ENCODE data around the gene TNS1. TPM values are rescaled to one million over a fixed set of nuclear protein-coding genes. Genes with fewer than 3 reads are reported as not detected.

TNS1 gene
- total and polyA plus RNA-seq, 4 donors, result 67.0 to 377 (median 208) TPM

DNA sequence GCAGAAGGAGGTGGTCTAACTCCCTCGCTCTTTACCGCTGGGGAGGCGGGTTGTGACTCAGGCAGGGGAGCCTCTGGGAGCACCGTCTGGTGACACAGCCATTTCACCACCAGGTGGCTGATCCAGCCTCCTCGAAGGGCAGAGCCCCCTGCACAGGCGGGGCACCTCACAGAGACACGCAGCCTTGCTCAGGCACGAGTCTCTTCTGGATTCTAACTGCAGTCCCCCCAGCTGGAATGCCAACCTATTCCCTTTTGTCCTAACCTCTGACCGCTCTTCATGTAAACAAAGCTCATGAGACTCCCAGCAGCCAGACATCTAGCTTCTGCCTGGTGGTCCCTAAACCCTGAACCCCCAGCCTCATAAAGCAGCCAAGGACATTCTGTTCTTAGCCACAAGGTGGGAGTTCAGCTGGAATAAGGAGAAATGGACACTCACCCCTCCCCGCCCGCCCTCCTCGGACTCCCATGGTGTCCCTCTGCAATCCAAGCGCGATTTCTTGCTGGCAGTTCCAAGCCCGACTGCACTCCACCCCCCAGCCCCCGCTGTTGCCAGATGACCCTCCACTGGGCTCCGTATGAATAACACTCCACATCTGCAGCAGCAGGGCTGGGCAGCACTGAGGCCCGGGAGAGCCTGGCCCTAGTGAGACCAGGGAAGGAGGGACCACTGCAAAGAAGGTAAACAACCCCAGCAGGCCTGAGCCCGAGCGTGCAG is 84.3 kb downstream of the TNS1 start:
- TF ChIP-seq, protein P1, sequence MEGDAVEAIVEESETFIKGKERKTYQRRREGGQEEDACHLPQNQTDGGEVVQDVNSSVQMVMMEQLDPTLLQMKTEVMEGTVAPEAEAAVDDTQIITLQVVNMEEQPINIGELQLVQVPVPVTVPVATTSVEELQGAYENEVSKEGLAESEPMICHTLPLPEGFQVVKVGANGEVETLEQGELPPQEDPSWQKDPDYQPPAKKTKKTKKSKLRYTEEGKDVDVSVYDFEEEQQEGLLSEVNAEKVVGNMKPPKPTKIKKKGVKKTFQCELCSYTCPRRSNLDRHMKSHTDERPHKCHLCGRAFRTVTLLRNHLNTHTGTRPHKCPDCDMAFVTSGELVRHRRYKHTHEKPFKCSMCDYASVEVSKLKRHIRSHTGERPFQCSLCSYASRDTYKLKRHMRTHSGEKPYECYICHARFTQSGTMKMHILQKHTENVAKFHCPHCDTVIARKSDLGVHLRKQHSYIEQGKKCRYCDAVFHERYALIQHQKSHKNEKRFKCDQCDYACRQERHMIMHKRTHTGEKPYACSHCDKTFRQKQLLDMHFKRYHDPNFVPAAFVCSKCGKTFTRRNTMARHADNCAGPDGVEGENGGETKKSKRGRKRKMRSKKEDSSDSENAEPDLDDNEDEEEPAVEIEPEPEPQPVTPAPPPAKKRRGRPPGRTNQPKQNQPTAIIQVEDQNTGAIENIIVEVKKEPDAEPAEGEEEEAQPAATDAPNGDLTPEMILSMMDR (IDR thresholded peaks at IDR 0.05; ENCODE audit: control extremely low read depth, extremely low read depth), result no peak
- peak overlapping the region; percentile 95 for H3K27ac ChIP-seq (ENCODE audit: low read depth in 1 of 2, low read length in 1 of 2)
- peaks cover 0 to 11% (median 11%) of the 10 kb centered on the region in 4 donors for H3K36me3 ChIP-seq (ENCODE audit: control insufficient read depth in 4 of 4, insufficient read depth in 4 of 4, low read length in 4 of 4)
- no peaks in the 10 kb centered on the region for H3K9me3 ChIP-seq (ENCODE audit: control insufficient read depth in 4 of 4, insufficient read depth in 3 of 4, low read length in 3 of 4)
- peaks cover 41 to 81% (median 57%) of the 10 kb centered on the region in 5 donors for H3K4me1 ChIP-seq (ENCODE audit: control insufficient read depth in 5 of 5, insufficient read depth in 5 of 5, low read length in 5 of 5)
- WGBS, 2 donors, result 49 to 62% methylated on average over 20 of the region's 20 CpGs
- no peaks in the 10 kb centered on the region for H3K27me3 ChIP-seq (ENCODE audit: control insufficient read depth in 3 of 3, insufficient read depth in 3 of 3, low read length in 2 of 3)
- no peak overlapping the region for H3K9ac ChIP-seq (ENCODE audit: insufficient read depth in 1 of 2, low read length in 2 of 2)
- H3K4me3 ChIP-seq, result no peak overlapping the region
- DNase-seq, result peak; percentile 50 to 75 (median 67)
- ATAC-seq (ENCODE audit: insufficient read depth, low FRiP score), result no peak

DNA sequence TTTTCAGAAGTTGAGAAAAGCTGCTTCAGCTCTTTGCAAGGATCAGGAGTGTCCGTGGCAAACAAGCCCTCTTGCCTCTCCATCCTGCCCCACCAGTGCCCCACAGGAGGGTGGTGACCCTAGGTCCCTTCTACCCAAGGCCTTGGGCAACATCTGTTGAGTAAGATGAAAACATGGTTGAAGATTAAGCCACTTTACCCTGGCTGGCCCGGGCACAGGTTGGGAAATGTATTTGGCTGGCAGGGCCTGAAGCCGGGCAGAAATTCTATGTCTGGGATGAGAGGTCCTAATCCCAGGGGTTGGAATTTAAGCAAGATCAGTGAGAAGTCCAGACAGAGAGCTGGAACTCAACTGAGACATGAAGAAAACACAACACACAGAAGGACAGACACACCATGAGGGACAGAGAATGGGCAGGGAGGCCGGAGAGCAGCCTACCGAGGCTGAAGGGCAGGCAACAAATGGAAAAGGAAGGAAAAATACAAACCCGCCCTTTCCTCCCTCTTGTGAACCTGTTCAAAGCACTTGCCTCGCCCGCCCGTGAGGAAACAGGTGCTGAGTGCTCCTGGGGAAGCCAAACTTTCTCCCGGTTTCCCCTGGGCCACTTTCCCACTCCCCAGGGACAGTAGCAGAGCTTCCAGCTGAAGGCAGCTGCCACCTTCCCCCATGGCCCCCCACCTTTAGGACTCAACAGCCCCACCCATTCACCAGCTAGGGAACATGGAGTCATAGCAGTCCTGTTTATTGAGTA is 86.1 kb downstream of the TNS1 start:
- no peak for DNase-seq
- H3K9ac ChIP-seq (ENCODE audit: insufficient read depth in 1 of 2, low read length in 2 of 2), result no peak overlapping the region
- peak overlapping the region; percentile 95 for H3K27ac ChIP-seq (ENCODE audit: low read depth in 1 of 2, low read length in 1 of 2)
- peak; percentile 11 for ATAC-seq (ENCODE audit: insufficient read depth, low FRiP score)
- H3K36me3 ChIP-seq (ENCODE audit: control insufficient read depth in 4 of 4, insufficient read depth in 4 of 4, low read length in 4 of 4), result peaks cover 0 to 11% (median 11%) of the 10 kb centered on the region in 4 donors
- TF ChIP-seq, protein P1 (IDR thresholded peaks at IDR 0.05; ENCODE audit: control extremely low read depth, extremely low read depth), result no peak
- H3K4me1 ChIP-seq (ENCODE audit: control insufficient read depth in 5 of 5, insufficient read depth in 5 of 5, low read length in 5 of 5), result peaks cover 46 to 82% (median 52%) of the 10 kb centered on the region in 5 donors
- no peaks in the 10 kb centered on the region for H3K27me3 ChIP-seq (ENCODE audit: control insufficient read depth in 3 of 3, insufficient read depth in 3 of 3, low read length in 2 of 3)
- no peaks in the 10 kb centered on the region for H3K9me3 ChIP-seq (ENCODE audit: control insufficient read depth in 4 of 4, insufficient read depth in 3 of 4, low read length in 3 of 4)
- H3K4me3 ChIP-seq, result no peak overlapping the region
- whole genome bisulfite sequencing, 2 donors, result 39 to 50% methylated on average over 10 of the region's 10 CpGs

DNA sequence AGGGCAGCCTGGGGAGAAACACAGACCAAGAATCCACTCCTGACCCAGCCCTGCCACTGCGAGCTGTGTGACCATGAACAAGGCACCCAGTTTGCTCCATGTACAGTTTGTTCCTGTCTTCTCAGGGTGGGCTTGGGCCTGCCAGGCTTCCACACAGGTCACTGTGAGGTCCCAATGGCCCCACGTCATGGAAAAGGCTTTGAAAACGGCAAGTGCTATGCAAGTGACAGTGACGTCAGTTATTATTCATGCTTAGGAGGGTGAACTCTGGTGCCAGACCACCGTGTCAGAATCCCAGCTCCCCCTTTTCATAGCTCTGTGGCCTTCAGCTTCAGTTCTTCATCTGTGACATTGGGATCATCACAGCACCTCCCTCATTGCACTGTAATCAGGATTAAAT is 87.1 kb downstream of the TNS1 start:
- DNase-seq (peak in 1 of 3 donors; percentile 60), ATAC-seq (ENCODE audit: insufficient read depth, low FRiP score) (no peak)
- no peak overlapping the region for H3K9ac ChIP-seq (ENCODE audit: insufficient read depth in 1 of 2, low read length in 2 of 2)
- peak overlapping the region; percentile 95 for H3K27ac ChIP-seq (ENCODE audit: low read depth in 1 of 2, low read length in 1 of 2)
- no peaks in the 10 kb centered on the region for H3K9me3 ChIP-seq (ENCODE audit: control insufficient read depth in 4 of 4, insufficient read depth in 3 of 4, low read length in 3 of 4)
- 73 to 75% methylated on average over 5 of the region's 5 CpGs for WGBS, 2 donors
- peaks cover 52 to 82% (median 59%) of the 10 kb centered on the region in 5 donors for H3K4me1 ChIP-seq (ENCODE audit: control insufficient read depth in 5 of 5, insufficient read depth in 5 of 5, low read length in 5 of 5)
- TF ChIP-seq, protein P1 (IDR thresholded peaks at IDR 0.05; ENCODE audit: control extremely low read depth, extremely low read depth), result no peak
- H3K36me3 ChIP-seq (ENCODE audit: control insufficient read depth in 4 of 4, insufficient read depth in 4 of 4, low read length in 4 of 4), result peaks cover 0 to 15% (median 11%) of the 10 kb centered on the region in 4 donors
- no peaks in the 10 kb centered on the region for H3K27me3 ChIP-seq (ENCODE audit: control insufficient read depth in 3 of 3, insufficient read depth in 3 of 3, low read length in 2 of 3)
- no peak overlapping the region for H3K4me3 ChIP-seq
